SK-N-SH (cell line): ENCODE measurements around the gene MEF2C. TPM values are rescaled to one million over a fixed set of nuclear protein-coding genes. Genes with fewer than 3 reads are reported as not detected.

Source experiments
- CTCF ChIA-PET: fragments of 300-600, 350-600 bp; formaldehyde crosslinking; extraction: SDS; loops from one replicate; lab custom pipeline; 2021; lab: Yijun Ruan, JAX
- POLR2A ChIA-PET: fragments of 350-600 bp; sonication (Branson Sonifier 250); formaldehyde crosslinking; extraction: SDS; loops from one replicate; lab custom pipeline; 2020; ENCODE audit warnings: antibody characterized with exemption, inconsistent platforms; lab: Yijun Ruan, JAX
- DNase-seq: peaks from one replicate; pipeline ENCODE4 v3.0.0; 2012
- H2AFZ ChIP-seq: fragments of 200-600 bp; sonication (generic); 2 replicates; pipeline ENCODE4 v1.8.1; 2016; ENCODE audit warnings: antibody characterized with exemption, mild to moderate bottlenecking, low read depth
- H3F3A ChIP-seq: fragments of 200-600 bp; sonication (generic); replicated peaks from 2 replicates; pipeline ENCODE3; 2016; ENCODE audit warnings: antibody characterized with exemption, mild to moderate bottlenecking; ENCODE audit not compliant: insufficient read depth
- H3K27ac ChIP-seq, 2 experiments: fragments of 200-500 bp in 1 of 2; fragments of 200-600 bp in 1 of 2; sonication (Bioruptor generic) in 1 of 2; sonication (generic), shearing (Covaris generic) in 1 of 2; 2 replicates each; pipeline versions ENCODE4 v1.5.1 to v1.6.1; 2014 to 2016; ENCODE audit warnings: low read depth in 2 of 2, inconsistent platforms in 1 of 2, low read length in 1 of 2, mild to moderate bottlenecking in 1 of 2, mixed read lengths in 1 of 2
- H3K27me3 ChIP-seq: fragments of 200-600 bp; sonication (generic), shearing (Covaris generic); 2 replicates; pipeline ENCODE4 v1.6.1; 2016; ENCODE audit warnings: mixed run types; ENCODE audit not compliant: insufficient read depth
- H3K36me3 ChIP-seq, 2 experiments: fragments of 200-500 bp in 1 of 2; fragments of 200-600 bp in 1 of 2; sonication (Bioruptor generic) in 1 of 2; sonication (generic) in 1 of 2; replicated peaks in 1 of 2; 2 replicates each; pipeline versions ENCODE3 to v1.5.1; 2014 to 2016; ENCODE audit warnings: low read length in 1 of 2, mild to moderate bottlenecking in 1 of 2; ENCODE audit not compliant: insufficient read depth in 2 of 2, control insufficient read depth in 1 of 2
- H3K4me1 ChIP-seq, 2 experiments: fragments of 200-500 bp in 1 of 2; fragments of 200-600 bp in 1 of 2; sonication (Bioruptor generic) in 1 of 2; sonication (generic), shearing (Covaris generic) in 1 of 2; 2 replicates each; pipeline versions ENCODE4 v1.5.1 to v1.6.1; 2014 to 2016; ENCODE audit warnings: low read depth in 1 of 2, low read length in 1 of 2, mixed run types in 1 of 2; ENCODE audit not compliant: insufficient read depth in 2 of 2, control insufficient read depth in 1 of 2
- H3K4me2 ChIP-seq: fragments of 200-600 bp; sonication (generic), shearing (Covaris generic); 2 replicates; pipeline ENCODE4 v1.6.1; 2017; ENCODE audit warnings: mixed run types
- H3K4me3 ChIP-seq, 2 experiments: fragments of 200-500 bp in 1 of 2; fragments of 200-600 bp in 1 of 2; sonication (Bioruptor generic) in 1 of 2; sonication (generic), shearing (Covaris generic) in 1 of 2; 2 replicates each; pipeline versions ENCODE4 v1.5.1 to v1.8.1; 2014 to 2016; ENCODE audit warnings: low read depth in 2 of 2, inconsistent platforms in 1 of 2, low read length in 1 of 2, mild to moderate bottlenecking in 1 of 2, mixed read lengths in 1 of 2, moderate library complexity in 1 of 2
- H3K79me2 ChIP-seq: fragments of 200-600 bp; sonication (generic); 2 replicates; pipeline ENCODE4 v1.8.1; 2017; ENCODE audit warnings: mild to moderate bottlenecking; ENCODE audit not compliant: insufficient read depth
- H3K9ac ChIP-seq: fragments of 200-600 bp; sonication (generic); 2 replicates; pipeline ENCODE4 v1.6.1; 2017; ENCODE audit warnings: mixed run types
- H3K9me2 ChIP-seq: fragments of 200-600 bp; sonication (generic); 2 replicates; pipeline ENCODE4 v1.6.1; 2017; ENCODE audit warnings: mixed run types
- H3K9me3 ChIP-seq: fragments of 200-600 bp; sonication (generic); 2 replicates; pipeline ENCODE4 v1.6.1; 2017; ENCODE audit warnings: mixed run types, mild to moderate bottlenecking, moderate library complexity
- H4K20me1 ChIP-seq: fragments of 200-600 bp; sonication (generic); 2 replicates; pipeline ENCODE4 v1.6.1; 2017; ENCODE audit warnings: mild to moderate bottlenecking, mixed run types; ENCODE audit not compliant: insufficient read depth
- CHD2 ChIP-seq: fragments of 150-350 bp; IDR thresholded peaks from 2 replicates; pipeline ENCODE4 v1.6.1; 2018; ENCODE audit warnings: low read length; ENCODE audit not compliant: partially characterized antibody
- CTCF ChIP-seq: fragments of 200-600 bp; sonication (generic); IDR thresholded peaks from 2 replicates; pipeline ENCODE4 v1.6.1; 2017; ENCODE audit warnings: antibody characterized with exemption, mild to moderate bottlenecking, moderate library complexity
- ELF1 ChIP-seq: IDR thresholded peaks from 2 replicates; pipeline ENCODE4 v1.4.0; 2012
- EP300 ChIP-seq, 2 experiments: IDR thresholded peaks; 2 replicates each; pipeline versions ENCODE4 v1.4.0 to v1.6.1; 2012; ENCODE audit warnings: borderline replicate concordance in 1 of 2, low read depth in 1 of 2, low read length in 1 of 2
- EZH2phosphoT487 ChIP-seq: fragments of 200-600 bp; sonication (generic); IDR thresholded peaks from 2 replicates; pipeline ENCODE4 v1.6.1; 2017; ENCODE audit warnings: low read depth, mixed run types, mild to moderate bottlenecking, antibody characterized with exemption, moderate library complexity, borderline replicate concordance
- FOSL2 ChIP-seq: IDR thresholded peaks from 2 replicates; pipeline ENCODE4 v1.4.0; 2012; ENCODE audit warnings: low read depth, mild to moderate bottlenecking, moderate library complexity, borderline replicate concordance
- FOXJ3 ChIP-seq: sonication (generic); formaldehyde crosslinking; IDR thresholded peaks from 2 replicates; pipeline ENCODE4 v1.5.1; 2020; ENCODE audit warnings: mild to moderate bottlenecking, missing genetic modification reagents
- GABPA ChIP-seq: IDR thresholded peaks from 2 replicates; pipeline ENCODE4 v1.4.0; 2012; ENCODE audit warnings: low read depth, mild to moderate bottlenecking
- GATA2 ChIP-seq: sonication (generic); formaldehyde crosslinking; IDR thresholded peaks from 2 replicates; pipeline ENCODE4 v1.5.0; 2020; ENCODE audit warnings: mild to moderate bottlenecking, missing genetic modification reagents
- JUND ChIP-seq: IDR thresholded peaks from 2 replicates; pipeline ENCODE4 v1.4.0; 2012
- MAX ChIP-seq: IDR thresholded peaks from 2 replicates; pipeline ENCODE4 v1.4.0; 2012; ENCODE audit warnings: low read depth
- MEF2A ChIP-seq: IDR thresholded peaks from 2 replicates; pipeline ENCODE4 v1.4.0; 2012; ENCODE audit warnings: low read depth, borderline replicate concordance
- NFIC ChIP-seq: IDR thresholded peaks from 2 replicates; pipeline ENCODE4 v1.4.0; 2012; ENCODE audit warnings: borderline replicate concordance
- NRF1 ChIP-seq: IDR thresholded peaks from 2 replicates; pipeline ENCODE4 v1.6.1; 2012; ENCODE audit warnings: low read depth, mild to moderate bottlenecking, low read length
- RAD21 ChIP-seq: IDR thresholded peaks from 2 replicates; pipeline ENCODE4 v1.6.1; 2012; ENCODE audit warnings: mild to moderate bottlenecking, low read length
- RCOR1 ChIP-seq: fragments of 150-350 bp; IDR thresholded peaks from 2 replicates; pipeline ENCODE4 v1.6.1; 2017; ENCODE audit warnings: antibody characterized with exemption, low read length
- RFX5 ChIP-seq: IDR thresholded peaks from 2 replicates; pipeline ENCODE4 v1.6.1; 2012; ENCODE audit warnings: mild to moderate bottlenecking, improper control_type of control experiment, low read length
- RXRA ChIP-seq: IDR thresholded peaks from 2 replicates; pipeline ENCODE4 v1.4.0; 2012; ENCODE audit warnings: low read depth, mild to moderate bottlenecking, borderline replicate concordance
- TAF1 ChIP-seq: IDR thresholded peaks from 2 replicates; pipeline ENCODE4 v1.6.1; 2012; ENCODE audit warnings: low read depth, mild to moderate bottlenecking, low read length, moderate library complexity, borderline replicate concordance
- USF1 ChIP-seq: IDR thresholded peaks from 2 replicates; pipeline ENCODE4 v1.4.0; 2012; ENCODE audit warnings: low read depth, borderline replicate concordance
- USF2 ChIP-seq: fragments of 150-350 bp; IDR thresholded peaks from 2 replicates; pipeline ENCODE4 v1.6.1; 2017; ENCODE audit warnings: antibody characterized with exemption, low read length, low read depth, borderline replicate concordance
- ZBTB33 ChIP-seq: IDR thresholded peaks from 2 replicates; pipeline ENCODE4 v1.4.0; 2012; ENCODE audit warnings: low read depth, borderline replicate concordance
- WGBS: methylation state at CpG from one replicate; pipeline ENCODE4 v1.1.6; 2017; ENCODE audit warnings: low lambda C conversion rate; 5-methylcytosine and 5-hydroxymethylcytosine counted together
- polyA plus RNA-seq, 3 experiments: library from polyadenylated mRNA; depleted of rRNA; stranded (reverse); fragments of >200 nt; gene quantifications; 2 replicates each; pipeline ENCODE4 v1.2.3, GENCODE V29; 2012

MEF2C gene
- polyA plus RNA-seq, 1 of the 3 experiments (the other 2 are of a cell fraction) = 1.2 TPM

GRCh38 chr5:88716101-88716500 lies 166.9 kb downstream of the MEF2C start:
- no peak overlapping the region for H3K4me2 ChIP-seq
- no peaks in the 10 kb centered on the region for H3K36me3 ChIP-seq
- H3K9me3 ChIP-seq = no peaks in the 10 kb centered on the region
- H3K9me2 ChIP-seq = no peaks in the 10 kb centered on the region
- ChIA-PET POLR2A (no interaction called here), CTCF (interaction anchor here (1.2 kb wide), 1 partner anchor 11 kb away, joined by 5 read pairs; no protein-coding TSS in a partner anchor)
- DNase-seq = no peak
- no peak overlapping the region for H2AFZ ChIP-seq
- TF ChIP-seq MAX (no peak), USF1 (no peak), MEF2A (no peak), GATA2 (CRISPR knock-in tag) (no peak), TAF1 (no peak), ELF1 (no peak), FOXJ3 (CRISPR knock-in tag) (no peak), NFIC (no peak), CHD2 (no peak), JUND (no peak), RAD21 (no peak), RFX5 (no peak), NRF1 (no peak), FOSL2 (no peak), CTCF (no peak), USF2 (no peak)
- no peaks in the 10 kb centered on the region for H3F3A ChIP-seq
- no peak overlapping the region for H3K9ac ChIP-seq
- H3K4me3 ChIP-seq = no peak overlapping the region
- WGBS = 62% methylated on average over 1 of the region's 1 CpG
- H3K27ac ChIP-seq = no peak overlapping the region
- no peaks in the 10 kb centered on the region for H3K27me3 ChIP-seq
- no peaks in the 10 kb centered on the region for H3K79me2 ChIP-seq
- peaks cover 0 to 3% of the 10 kb centered on the region in 2 experiments; a peak in 2 of 4 replicates for H3K4me1 ChIP-seq
- H4K20me1 ChIP-seq = no peaks in the 10 kb centered on the region

GRCh38 chr5:88715503-88715902 lies 167.5 kb downstream of the MEF2C start:
- Histone ChIP-seq H3K4me1 (peaks cover 0 to 3% of the 10 kb centered on the region in 2 experiments; a peak in 2 of 4 replicates), H3K9ac (no peak overlapping the region), H4K20me1 (no peaks in the 10 kb centered on the region), H3K79me2 (no peaks in the 10 kb centered on the region), H3K4me3 (no peak overlapping the region), H3K9me3 (no peaks in the 10 kb centered on the region), H3K27ac (no peak overlapping the region), H3K9me2 (no peaks in the 10 kb centered on the region), H3K36me3 (no peaks in the 10 kb centered on the region), H3F3A (no peaks in the 10 kb centered on the region), H3K27me3 (no peaks in the 10 kb centered on the region), H2AFZ (no peak overlapping the region), H3K4me2 (no peak overlapping the region)
- ChIA-PET POLR2A (no interaction called here), CTCF (interaction anchor here (1.0 to 1.2 kb wide), 3 partner anchors 12 to 25 kb away, joined by 3 to 5 read pairs (median 5); no protein-coding TSS in a partner anchor)
- WGBS = 62% methylated on average over 3 of the region's 3 CpGs
- TF ChIP-seq USF1 = no peak
- no peak for TF ChIP-seq EZH2phosphoT487
- TF ChIP-seq ZBTB33 = no peak
- no peak for TF ChIP-seq GABPA
- no peak for TF ChIP-seq JUND
- TF ChIP-seq RXRA = no peak
- TF ChIP-seq EP300 (IDR thresholded peaks at IDR 0.05; ENCODE audit: borderline replicate concordance in 1 of 2, low read depth in 1 of 2, low read length in 1 of 2) = no peak
- TF ChIP-seq NRF1 = no peak
- TF ChIP-seq RCOR1 = no peak
- DNase-seq = no peak
